Stimulated activated CD4-positive, alpha-beta T cell treated with anti-CD3 and anti-CD28 coated beads, TNF-alpha, amount 100 ng/mL, for 4 hours (primary cell): ENCODE data around the gene TANGO6.
A peak's percentile ranks its signal among the peaks of the same experiment; 100 is the strongest.
"Not testable (repeated sequence)": the region's sequence is repeated elsewhere in the genome, so short reads cannot be mapped to it uniquely, and the experiment has no call there.

Experiments
- DNase-seq, 3 experiments: peaks; one replicate each; pipeline ENCODE4 v3.0.0-alpha.2; 2020; ENCODE audit warnings: low read depth in 3 of 3

TANGO6 gene

GRCh38 chr16:69118468-69118867 lies 275.1 kb downstream of the TANGO6 start:
- no peak for DNase-seq

GRCh38 chr16:69118994-69119393 lies 275.7 kb downstream of the TANGO6 start:
- DNase-seq: no peak

GRCh38 chr16:69119536-69119935 lies 276.2 kb downstream of the TANGO6 start:
- DNase-seq: no peak

- DNase-seq: no peak
These were observed 276.8 kb downstream of the TANGO6 start for GRCh38 chr16:69120096-69120664.

GRCh38 chr16:69123910-69124309 lies 280.6 kb downstream of the TANGO6 start:
- peak in 2 of 3 experiments; percentile 20 to 36 for DNase-seq

- not testable (repeated sequence) for DNase-seq
These were observed 281.1 kb downstream of the TANGO6 start for GRCh38 chr16:69124406-69124805.

- not testable (repeated sequence) for DNase-seq
These were observed 281.6 kb downstream of the TANGO6 start for GRCh38 chr16:69124961-69125360.

GRCh38 chr16:69126221-69126620 lies 282.9 kb downstream of the TANGO6 start:
- DNase-seq: no peak

GRCh38 chr16:69126801-69127200 lies 283.5 kb downstream of the TANGO6 start:
- not testable (repeated sequence) for DNase-seq

GRCh38 chr16:69127966-69128510 lies 284.7 kb downstream of the TANGO6 start:
- no peak for DNase-seq

- DNase-seq: no peak
These were observed 287.1 kb downstream of the TANGO6 start for GRCh38 chr16:69130461-69130860.

GRCh38 chr16:69131167-69131838 lies 288.0 kb downstream of the TANGO6 start:
- peak in 1 of 3 experiments; percentile 14 for DNase-seq

- peak; percentile 69 to 72 (median 70) for DNase-seq
These were observed 288.6 kb downstream of the TANGO6 start for GRCh38 chr16:69131839-69132423.

GRCh38 chr16:69132424-69133252 lies 289.3 kb downstream of the TANGO6 start, which contains the start of the genes CHTF8 and UTP4:
Gene CHTF8, minus strand, starts transcription at chr16:69132588. Its CDS starts 11,130 bp downstream, at chr16:69121458.
Gene UTP4, plus strand, starts transcription at chr16:69132649. Its CDS starts 811 bp downstream, at chr16:69133460.
- DNase-seq: peak; percentile 78 to 83 (median 79)

- no peak for DNase-seq
These were observed 290.1 kb downstream of the TANGO6 start for GRCh38 chr16:69133373-69133954.
